ENCODE results near the gene RIC1. TPM values are rescaled to one million over a fixed set of nuclear protein-coding genes. Genes with fewer than 3 reads are reported as not detected.

The RIC1 gene
- total RNA-seq, 6 donors from 2014 or later = 21.5 to 62.9 (median 31.0) TPM

DNA sequence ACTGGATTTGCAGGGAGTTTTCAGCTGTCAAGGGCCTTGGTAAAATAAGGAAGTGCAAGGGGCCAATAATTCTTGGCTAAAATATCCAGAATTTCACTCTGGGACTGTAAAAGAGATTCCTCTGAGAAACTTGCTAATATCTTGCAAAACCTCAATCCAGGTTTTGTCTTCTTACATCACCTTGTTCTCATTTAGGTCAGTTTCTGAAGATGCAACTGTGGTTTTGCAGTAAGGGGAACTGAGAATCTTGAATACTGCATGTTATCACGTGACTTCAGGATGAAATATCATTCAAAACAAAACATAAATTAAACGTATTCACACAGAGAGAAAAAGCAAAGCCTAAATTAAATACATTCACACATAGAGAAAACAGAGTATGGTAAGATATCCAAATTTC lies 35.0 kb upstream of the RIC1 start:
- H3K4me3 ChIP-seq = no peak overlapping the region
- no peaks in the 10 kb centered on the region for H3K9me3 ChIP-seq
- no peak for DNase-seq
- no peaks in the 10 kb centered on the region for H3K27me3 ChIP-seq
- no peak for ATAC-seq (ENCODE audit: low FRiP score in 2 of 2)
- TF ChIP-seq POLR2A (IDR thresholded peaks at IDR 0.05) (no peak), POLR2AphosphoS5 (IDR thresholded peaks at IDR 0.05) (no peak), EP300 (IDR thresholded peaks at IDR 0.05) (no peak), CTCF (IDR thresholded peaks at IDR 0.05) (no peak)
- 35 to 59% methylated on average over 2 of the region's 2 CpGs for WGBS, 2 donors
- H3K4me1 ChIP-seq = peaks cover 0 to 6% (median 3%) of the 10 kb centered on the region in 4 donors
- no peak overlapping the region for H3K27ac ChIP-seq
- H3K36me3 ChIP-seq = no peaks in the 10 kb centered on the region

DNA sequence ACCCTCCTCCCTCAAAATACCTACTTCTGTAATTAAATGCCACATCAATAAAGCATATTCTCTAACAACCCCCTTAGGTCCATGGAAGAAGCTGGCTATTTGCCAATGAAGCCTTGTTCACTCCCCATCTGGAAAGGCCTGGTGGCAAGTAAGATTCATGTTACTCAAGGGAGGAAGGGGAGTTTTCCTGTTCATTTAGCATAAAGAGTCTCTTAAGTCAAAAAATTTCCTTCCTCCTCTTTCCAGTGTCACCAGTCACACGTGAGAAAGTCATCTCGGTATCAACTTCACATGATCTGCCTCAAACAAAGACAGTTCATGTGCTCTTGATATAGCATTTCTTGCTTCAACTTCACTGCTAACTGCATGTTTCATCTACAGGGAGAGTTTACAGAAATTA lies 32.7 kb upstream of the RIC1 start:
- no peak for TF ChIP-seq POLR2A (IDR thresholded peaks at IDR 0.05)
- TF ChIP-seq EP300 (IDR thresholded peaks at IDR 0.05) = no peak
- no peak for TF ChIP-seq CTCF (IDR thresholded peaks at IDR 0.05)
- no peak for TF ChIP-seq POLR2AphosphoS5 (IDR thresholded peaks at IDR 0.05)
- H3K36me3 ChIP-seq = no peaks in the 10 kb centered on the region
- H3K4me3 ChIP-seq = no peak overlapping the region
- ATAC-seq (ENCODE audit: low FRiP score in 2 of 2) (no peak), DNase-seq (no peak)
- H3K9me3 ChIP-seq = no peaks in the 10 kb centered on the region
- H3K27ac ChIP-seq = no peak overlapping the region
- H3K27me3 ChIP-seq = no peaks in the 10 kb centered on the region
- peaks cover 0 to 8% (median 0%) of the 10 kb centered on the region in 4 donors for H3K4me1 ChIP-seq
- 36 to 49% methylated on average over 2 of the region's 2 CpGs for WGBS, 2 donors

DNA sequence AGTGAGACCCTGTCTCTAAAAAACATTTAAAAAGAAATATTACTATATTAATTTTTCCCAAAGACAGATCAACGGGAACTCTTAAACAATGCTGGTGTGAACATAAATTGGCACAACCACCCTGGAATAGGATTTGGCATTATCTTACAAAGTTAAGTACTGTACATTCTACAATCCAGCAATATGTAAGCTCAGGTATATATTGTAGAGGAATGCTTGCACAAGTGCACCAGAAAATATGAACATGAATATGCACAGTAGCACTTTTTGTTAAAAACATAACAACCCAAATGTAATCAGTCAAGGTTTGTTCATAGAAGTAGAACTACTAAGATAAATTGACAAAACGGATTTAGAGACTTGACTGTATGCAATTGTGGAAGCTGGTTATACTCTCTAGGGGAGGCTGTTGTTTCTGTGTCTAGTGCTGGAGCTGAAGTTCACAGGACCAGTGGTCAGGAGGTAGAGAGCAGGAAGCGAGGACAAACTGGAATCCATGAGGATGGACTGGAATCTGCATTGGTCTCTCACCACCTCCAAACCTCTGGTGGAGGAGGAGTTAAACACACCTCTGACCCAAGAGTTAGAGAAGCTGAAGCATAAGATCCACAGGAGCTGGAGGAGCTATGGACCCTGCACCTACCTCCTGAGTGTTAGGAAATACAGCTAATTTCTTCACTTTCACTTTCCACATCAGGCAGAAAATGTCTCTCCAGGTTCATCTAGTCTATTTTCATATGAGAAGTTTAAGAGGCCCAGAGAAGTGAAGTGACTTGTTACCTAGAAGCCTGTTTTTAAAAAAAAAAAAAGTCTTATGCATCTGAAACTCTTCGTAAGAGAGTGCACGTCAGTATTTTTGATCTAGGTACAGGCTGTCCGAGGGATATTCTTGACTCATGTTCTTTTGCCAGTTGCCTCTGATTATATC lies 20.3 kb upstream of the RIC1 start:
- TF ChIP-seq CTCF (IDR thresholded peaks at IDR 0.05) (peak in 1 of 6 experiments; percentile 26), POLR2A (IDR thresholded peaks at IDR 0.05) (no peak), EP300 (IDR thresholded peaks at IDR 0.05) (no peak), POLR2AphosphoS5 (IDR thresholded peaks at IDR 0.05) (no peak)
- DNase-seq (no peak), ATAC-seq (ENCODE audit: low FRiP score in 2 of 2) (peak; percentile 56 to 69)
- Histone ChIP-seq H3K27me3 (no peaks in the 10 kb centered on the region), H3K27ac (peak overlapping the region; percentile 26 to 73 (median 66)), H3K9me3 (no peaks in the 10 kb centered on the region), H3K4me3 (peak overlapping the region; percentile 8 to 48 (median 36)), H3K4me1 (peaks cover 0 to 6% (median 3%) of the 10 kb centered on the region in 4 donors), H3K36me3 (no peaks in the 10 kb centered on the region)
- 30 to 36% methylated on average over 6 of the region's 6 CpGs for WGBS, 2 donors

GRCh38 chr9:5609226-5609596 lies 19.7 kb upstream of the RIC1 start:
- WGBS, 2 donors = 70 to 80% methylated on average over 3 of the region's 3 CpGs
- Histone ChIP-seq H3K36me3 (no peaks in the 10 kb centered on the region), H3K27me3 (no peaks in the 10 kb centered on the region), H3K27ac (peak overlapping the region; percentile 26 to 73 (median 66)), H3K4me1 (peaks cover 0 to 6% (median 3%) of the 10 kb centered on the region in 4 donors), H3K9me3 (no peaks in the 10 kb centered on the region), H3K4me3 (peak overlapping the region in 3 of 4 donors; percentile 30 to 48 (median 43))
- no peak for ATAC-seq (ENCODE audit: low FRiP score in 2 of 2)
- TF ChIP-seq POLR2AphosphoS5 (IDR thresholded peaks at IDR 0.05) = no peak
- no peak for TF ChIP-seq POLR2A (IDR thresholded peaks at IDR 0.05)
- no peak for TF ChIP-seq CTCF (IDR thresholded peaks at IDR 0.05)
- no peak for TF ChIP-seq EP300 (IDR thresholded peaks at IDR 0.05)
- DNase-seq = no peak

Measured in upper lobe of left lung (tissue), 6 donors.